Adrenal gland (tissue), 12 donors: ENCODE data around the gene FILIP1. TPM values are rescaled to one million over a fixed set of nuclear protein-coding genes. Genes with fewer than 3 reads are reported as not detected.

Experiments
- DNase-seq, 7 donors: peaks; one replicate each; pipeline ENCODE4 v3.0.0-alpha.2; 2019 to 2020
- H3K27ac ChIP-seq, 5 donors: fragments of 200-600 bp; sonication (generic) in 4 of 5; 1 replicate in 3 of 5; 2 replicates in 2 of 5; pipeline versions ENCODE4 v1.5.1 to v1.8.0; 2016 to 2020; ENCODE audit warnings: mild to moderate bottlenecking in 1 of 5
- H3K27me3 ChIP-seq: fragments of 200-600 bp; 2 replicates; pipeline ENCODE4 v1.8.0; 2021
- H3K36me3 ChIP-seq, 2 donors: fragments of 200-600 bp; replicated peaks in 1 of 2; 1 replicate in 1 of 2; 2 replicates in 1 of 2; pipeline versions ENCODE4 v1.5.1 to v1.8.0; 2018 to 2022
- H3K4me1 ChIP-seq, 2 donors: fragments of 200-600 bp; replicated peaks in 1 of 2; 1 replicate in 1 of 2; 2 replicates in 1 of 2; pipeline versions ENCODE4 v1.5.1 to v1.8.0; 2018 to 2021
- H3K4me3 ChIP-seq, 4 donors: fragments of 200-600 bp; sonication (generic) in 3 of 4; one replicate each; pipeline ENCODE4 v1.5.1; 2016 to 2018
- H3K9me3 ChIP-seq, 3 donors: fragments of 200-600 bp; sonication (generic) in 1 of 3; replicated peaks in 1 of 3; 1 replicate in 2 of 3; 2 replicates in 1 of 3; pipeline versions ENCODE4 v1.5.1 to v1.8.0; 2016 to 2021
- POLR2A ChIP-seq, 2 donors: fragments of 450-650 bp; IDR thresholded peaks; one replicate each; pipeline ENCODE4 v1.6.1; 2017; ENCODE audit warnings: antibody characterized with exemption in 2 of 2, mild to moderate bottlenecking in 2 of 2, moderate library complexity in 1 of 2
- WGBS, 4 donors: extraction: QIAGEN DNeasy Blood & Tissue Kit in 2 of 4; methylation state at CpG; one replicate each; pipeline versions ENCODE4 v1.1.5 to v1.1.7; 2013 to 2017; 5-methylcytosine and 5-hydroxymethylcytosine counted together
- intact Hi-C, 2 donors: fragments of 100-400 bp; cut with DNase I; formaldehyde crosslinking; loops; one replicate each; pipeline versions ENCODE4 v1.14.1 to v1.15.0; 2022 to 2023
- polyA plus RNA-seq, 3 donors: library from polyadenylated mRNA; stranded (reverse); fragments of 200-250 nt in 2 of 3; fragments of 350-450 nt in 1 of 3; fragmentation: Illumina TruSeq in 1 of 3; extraction: RNeasy Lipid Tissue Mini Kit (QIAGEN cat#74804) in 1 of 3; gene quantifications; one replicate each; pipeline ENCODE4 v1.2.3, GENCODE V29; 2013 to 2014
- total RNA-seq, 9 donors: library from RNA; depleted of rRNA in 4 of 9; stranded (reverse); fragments of >200 nt in 4 of 9; fragments of 120-200 nt in 1 of 9; fragmentation: NEBNext Ultra II Directional in 1 of 9; extraction: Animal tissue kit (Norgen Biotek cat#: 25700) in 1 of 9; gene quantifications; one replicate each; pipeline versions ENCODE4 v1.1.0 to v1.2.4, GENCODE V29; 2013 to 2023
- TF ChIP-seq, protein P1 (sequence below), 6 experiments: fragments of 450-650 bp in 4 of 6; fragments of 200-600 bp in 2 of 6; sonication (generic) in 1 of 6; IDR thresholded peaks; 1 replicate in 5 of 6; 2 replicates in 1 of 6; pipeline versions ENCODE4 v1.5.1 to v1.8.0; 2016 to 2021; ENCODE audit warnings: antibody characterized with exemption in 6 of 6, mild to moderate bottlenecking in 2 of 6, moderate library complexity in 1 of 6
- donor health status: healthy with polysubstance abuse.
- donor health status: Bipolar disorder and iron deficiency.
- donor health status: DM: yes; HTN: yes; CAD: no.
- donor health status: DM: no; HTN: no; CAD: no.
- donor health status: DM: no; HTN: no; CAD: no.
- donor health status: DM: yes; HTN: yes; CAD: no.

FILIP1 gene
- total and polyA plus RNA-seq, 12 donors: 0.94 to 8.0 (median 2.3) TPM

DNA sequence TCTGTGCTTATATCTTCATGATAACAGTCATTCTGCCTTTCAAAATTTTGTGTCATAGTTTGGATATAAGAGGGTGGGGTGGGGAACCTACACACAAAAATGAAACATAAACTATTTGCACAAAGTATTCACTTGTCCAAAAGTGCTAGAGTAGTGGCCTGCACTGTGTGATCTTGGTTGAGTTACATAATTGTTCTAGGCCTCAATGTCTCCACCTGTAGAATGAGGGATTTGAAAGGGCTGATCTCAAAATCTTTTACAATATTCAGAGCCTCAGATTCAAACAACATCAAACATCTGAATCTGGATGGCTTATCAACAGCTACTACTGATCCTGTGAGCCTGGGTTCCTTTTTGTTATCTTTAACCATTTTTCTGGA, 144.7 kb downstream of the FILIP1 start:
- DNase-seq: no peak
- Histone ChIP-seq H3K27me3 (no peaks in the 10 kb centered on the region), H3K36me3 (no peaks in the 10 kb centered on the region), H3K4me3 (peak overlapping the region in 1 of 4 donors; percentile 38), H3K27ac (no peak overlapping the region), H3K4me1 (peaks cover 9 to 10% of the 10 kb centered on the region in 2 donors), H3K9me3 (no peaks in the 10 kb centered on the region)
- intact Hi-C loops: no loop called here
- TF ChIP-seq, protein P1, sequence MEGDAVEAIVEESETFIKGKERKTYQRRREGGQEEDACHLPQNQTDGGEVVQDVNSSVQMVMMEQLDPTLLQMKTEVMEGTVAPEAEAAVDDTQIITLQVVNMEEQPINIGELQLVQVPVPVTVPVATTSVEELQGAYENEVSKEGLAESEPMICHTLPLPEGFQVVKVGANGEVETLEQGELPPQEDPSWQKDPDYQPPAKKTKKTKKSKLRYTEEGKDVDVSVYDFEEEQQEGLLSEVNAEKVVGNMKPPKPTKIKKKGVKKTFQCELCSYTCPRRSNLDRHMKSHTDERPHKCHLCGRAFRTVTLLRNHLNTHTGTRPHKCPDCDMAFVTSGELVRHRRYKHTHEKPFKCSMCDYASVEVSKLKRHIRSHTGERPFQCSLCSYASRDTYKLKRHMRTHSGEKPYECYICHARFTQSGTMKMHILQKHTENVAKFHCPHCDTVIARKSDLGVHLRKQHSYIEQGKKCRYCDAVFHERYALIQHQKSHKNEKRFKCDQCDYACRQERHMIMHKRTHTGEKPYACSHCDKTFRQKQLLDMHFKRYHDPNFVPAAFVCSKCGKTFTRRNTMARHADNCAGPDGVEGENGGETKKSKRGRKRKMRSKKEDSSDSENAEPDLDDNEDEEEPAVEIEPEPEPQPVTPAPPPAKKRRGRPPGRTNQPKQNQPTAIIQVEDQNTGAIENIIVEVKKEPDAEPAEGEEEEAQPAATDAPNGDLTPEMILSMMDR (IDR thresholded peaks at IDR 0.05): no peak
- TF ChIP-seq POLR2A (IDR thresholded peaks at IDR 0.05): no peak

DNA sequence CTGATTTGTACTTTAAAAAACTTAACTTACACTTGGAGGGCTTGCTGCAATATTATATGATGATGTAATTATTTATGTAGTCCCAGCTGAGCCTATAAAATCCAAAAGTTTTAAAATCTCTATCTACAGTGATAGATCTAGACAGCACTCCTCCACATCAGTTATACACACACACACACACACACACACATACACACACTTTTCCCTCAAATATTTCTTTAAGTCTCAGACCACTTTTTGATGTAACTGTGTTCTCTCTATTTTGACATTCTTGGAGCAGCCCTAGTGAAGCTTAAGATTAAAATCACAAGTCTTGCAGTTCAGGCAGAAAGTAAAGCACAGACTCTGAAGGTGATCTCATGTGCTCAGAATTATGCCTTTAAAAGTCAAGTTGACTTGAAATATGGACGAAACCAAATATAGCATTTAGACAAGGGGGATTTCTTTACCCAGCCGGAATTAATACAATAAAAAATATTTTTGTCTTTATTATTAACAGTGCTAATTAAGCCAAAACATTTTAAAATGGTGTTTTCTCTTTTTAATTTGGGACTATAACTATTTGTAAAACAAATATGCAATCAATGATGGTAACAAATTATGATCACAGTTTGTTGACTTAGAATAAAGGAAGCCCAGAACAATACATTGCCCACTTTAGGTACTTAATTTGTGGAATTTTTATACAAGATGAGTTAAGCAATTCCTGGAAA, 145.5 kb downstream of the FILIP1 start:
- Histone ChIP-seq H3K9me3 (no peaks in the 10 kb centered on the region), H3K27me3 (no peaks in the 10 kb centered on the region), H3K36me3 (no peaks in the 10 kb centered on the region), H3K4me3 (no peak overlapping the region), H3K4me1 (peaks cover 9 to 10% of the 10 kb centered on the region in 2 donors), H3K27ac (no peak overlapping the region)
- 84 to 96% (median 89%) methylated on average over 2 of the region's 2 CpGs for WGBS, 4 donors
- intact Hi-C loops: no loop called here
- no peak for DNase-seq
- no peak for TF ChIP-seq POLR2A (IDR thresholded peaks at IDR 0.05)
- TF ChIP-seq, protein P1 (IDR thresholded peaks at IDR 0.05): no peak

DNA sequence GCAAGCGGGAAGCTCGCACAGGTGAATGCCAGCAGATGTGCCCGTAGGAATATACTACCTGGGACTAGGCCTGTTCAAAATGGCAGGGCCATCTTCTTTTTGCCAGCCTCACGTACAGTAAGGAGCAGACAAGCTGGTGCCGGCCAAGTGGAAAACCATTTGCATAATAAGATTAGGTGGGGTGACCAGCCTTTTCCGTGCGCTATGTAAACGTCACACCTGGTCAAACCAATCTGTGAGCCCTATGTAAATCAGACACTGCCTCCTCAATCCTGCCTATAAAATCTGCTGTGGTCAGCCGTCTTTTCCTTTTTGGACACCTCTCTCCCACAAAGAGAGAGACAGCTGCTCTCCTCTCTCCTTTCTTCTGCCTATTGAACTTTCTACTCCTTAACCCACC, 148.2 kb downstream of the FILIP1 start:
- no peak overlapping the region for H3K4me3 ChIP-seq
- no peak for DNase-seq
- H3K27ac ChIP-seq: no peak overlapping the region
- TF ChIP-seq POLR2A (IDR thresholded peaks at IDR 0.05): no peak
- TF ChIP-seq, protein P1 (IDR thresholded peaks at IDR 0.05): no peak
- WGBS, 4 donors: 92 to 96% (median 95%) methylated on average over 9 of the region's 9 CpGs
- intact Hi-C loops: no loop called here
- peaks cover 9 to 10% of the 10 kb centered on the region in 2 donors for H3K4me1 ChIP-seq
- H3K36me3 ChIP-seq: no peaks in the 10 kb centered on the region
- H3K9me3 ChIP-seq: no peaks in the 10 kb centered on the region
- H3K27me3 ChIP-seq: no peaks in the 10 kb centered on the region

DNA sequence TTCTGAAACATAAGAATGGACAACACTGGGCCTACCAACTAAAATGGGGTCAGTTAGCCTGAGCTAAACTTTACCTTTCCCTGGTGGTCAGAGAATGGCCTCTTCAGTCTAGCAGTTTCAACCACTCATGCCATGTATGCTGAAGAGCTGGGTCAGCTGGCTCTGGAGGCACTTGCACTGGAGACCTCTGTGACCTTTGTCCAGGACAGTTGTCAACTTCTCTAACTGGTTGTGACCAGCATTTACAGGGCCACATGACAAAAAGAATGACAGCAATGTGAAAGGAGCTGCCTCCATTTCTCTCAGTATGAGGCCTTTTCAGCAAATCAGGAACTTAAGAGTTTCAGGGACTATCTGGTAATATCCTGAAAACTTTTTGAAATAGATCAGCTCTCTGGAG, 149.1 kb downstream of the FILIP1 start:
- Histone ChIP-seq H3K36me3 (no peaks in the 10 kb centered on the region), H3K27ac (no peak overlapping the region), H3K27me3 (no peaks in the 10 kb centered on the region), H3K9me3 (no peaks in the 10 kb centered on the region), H3K4me3 (no peak overlapping the region), H3K4me1 (peaks cover 2 to 4% of the 10 kb centered on the region in 2 donors)
- intact Hi-C loops: no loop called here
- no peak for DNase-seq
- TF ChIP-seq, protein P1 (IDR thresholded peaks at IDR 0.05): no peak
- TF ChIP-seq POLR2A (IDR thresholded peaks at IDR 0.05): no peak
